HG03025 (cell line): ENCODE results near the gene ITGA3.

Experiments
- ATAC-seq: cut with Tn5 transposase; IDR thresholded peaks from one replicate; pipeline ENCODE4 v1.9.1; 2021; ENCODE audit warnings: mild to moderate bottlenecking, moderate library complexity; ENCODE audit not compliant: unreplicated experiment, low FRiP score

The ITGA3 gene

DNA sequence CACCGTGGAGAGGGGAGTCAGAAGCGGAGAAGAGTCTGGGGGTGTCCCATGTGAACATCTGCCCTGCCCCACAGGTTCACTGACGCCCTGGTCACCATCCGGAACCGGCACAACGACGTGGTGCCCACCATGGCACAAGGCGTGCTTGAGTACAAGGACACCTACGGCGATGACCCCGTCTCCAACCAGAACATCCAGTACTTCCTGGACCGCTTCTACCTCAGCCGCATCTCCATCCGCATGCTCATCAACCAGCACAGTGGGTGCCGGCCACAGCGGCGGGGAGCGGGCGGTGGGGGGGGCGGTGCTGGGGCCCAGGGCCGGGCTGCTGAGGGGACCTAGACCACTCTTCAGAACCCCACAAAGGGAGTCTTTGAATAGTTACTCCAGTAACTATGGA lies 49.9 kb downstream of the ITGA3 start:
- no peak for ATAC-seq

DNA sequence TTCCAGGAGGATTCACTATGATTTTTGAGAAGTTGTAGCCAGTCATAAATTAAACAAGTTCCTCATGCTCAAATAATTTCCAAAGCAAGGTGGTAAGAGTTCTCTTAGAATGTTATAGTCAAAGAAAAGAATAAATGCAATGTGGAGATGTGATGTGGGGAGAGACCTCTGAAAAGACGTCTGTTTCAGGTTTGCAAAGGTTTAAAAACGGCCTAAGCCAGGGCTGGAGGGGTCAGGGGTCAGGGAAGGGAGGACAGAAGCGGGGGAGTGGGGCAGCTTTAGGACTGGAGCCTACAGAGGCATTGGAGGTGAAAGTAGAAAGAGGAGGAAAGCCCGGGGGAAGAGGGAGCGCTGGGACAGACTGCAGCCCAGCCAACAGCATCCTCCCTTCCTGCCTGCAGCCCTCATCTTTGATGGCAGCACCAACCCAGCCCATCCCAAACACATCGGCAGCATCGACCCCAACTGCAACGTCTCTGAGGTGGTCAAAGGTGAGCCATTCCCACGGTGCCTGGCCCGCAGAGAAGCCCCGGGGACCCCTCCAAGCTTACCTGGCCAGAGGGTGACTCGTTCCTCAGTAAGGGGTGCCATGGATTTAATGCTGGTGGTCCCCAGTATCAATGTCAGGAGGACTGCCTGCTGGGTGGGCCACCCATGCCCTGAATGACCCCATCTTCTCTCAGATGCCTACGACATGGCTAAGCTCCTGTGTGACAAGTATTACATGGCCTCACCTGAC lies 50.7 kb downstream of the ITGA3 start:
- ATAC-seq: no peak

DNA sequence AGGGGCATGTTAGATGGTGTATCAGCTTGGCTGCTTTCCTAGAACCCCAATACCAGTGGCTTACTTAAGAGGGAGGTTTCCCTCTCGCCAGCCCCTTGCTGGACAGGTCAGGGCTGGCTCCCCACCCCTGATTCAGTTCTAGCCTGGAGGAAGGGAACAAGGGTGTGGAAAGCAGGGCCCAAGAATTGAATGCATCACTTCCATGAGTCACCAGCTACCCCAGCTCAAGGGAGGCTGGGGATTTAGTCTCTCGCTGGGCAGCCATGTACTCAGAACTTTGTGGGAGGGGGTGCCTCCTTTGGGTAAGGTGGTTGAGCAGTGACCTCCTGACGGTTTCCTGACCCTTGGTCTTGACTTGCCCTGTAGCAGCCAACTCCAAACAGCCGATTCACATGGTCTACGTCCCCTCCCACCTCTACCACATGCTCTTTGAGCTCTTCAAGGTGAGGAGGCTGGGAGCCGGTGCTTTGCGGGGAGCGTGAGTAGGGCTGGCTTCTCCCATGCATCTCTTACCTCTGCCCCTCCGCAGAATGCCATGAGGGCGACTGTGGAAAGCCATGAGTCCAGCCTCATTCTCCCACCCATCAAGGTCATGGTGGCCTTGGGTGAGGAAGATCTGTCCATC lies 52.0 kb downstream of the ITGA3 start:
- ATAC-seq: no peak

DNA sequence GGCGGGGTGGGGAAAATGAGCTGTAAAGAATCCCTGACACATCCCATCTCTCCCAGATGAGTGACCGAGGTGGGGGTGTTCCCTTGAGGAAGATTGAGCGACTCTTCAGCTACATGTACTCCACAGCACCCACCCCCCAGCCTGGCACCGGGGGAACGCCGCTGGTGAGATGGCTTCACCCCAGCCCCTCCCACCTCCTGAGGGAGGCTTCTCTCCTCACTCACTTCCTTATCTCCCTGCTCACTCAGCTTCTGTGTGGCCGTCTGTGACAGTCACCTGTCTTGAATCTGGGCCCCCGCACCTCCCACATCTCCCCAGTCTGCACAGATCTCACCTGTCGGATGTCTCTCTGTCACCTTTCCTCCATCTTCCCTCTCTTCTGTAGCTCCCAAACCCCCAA lies 52.6 kb downstream of the ITGA3 start:
- no peak for ATAC-seq

DNA sequence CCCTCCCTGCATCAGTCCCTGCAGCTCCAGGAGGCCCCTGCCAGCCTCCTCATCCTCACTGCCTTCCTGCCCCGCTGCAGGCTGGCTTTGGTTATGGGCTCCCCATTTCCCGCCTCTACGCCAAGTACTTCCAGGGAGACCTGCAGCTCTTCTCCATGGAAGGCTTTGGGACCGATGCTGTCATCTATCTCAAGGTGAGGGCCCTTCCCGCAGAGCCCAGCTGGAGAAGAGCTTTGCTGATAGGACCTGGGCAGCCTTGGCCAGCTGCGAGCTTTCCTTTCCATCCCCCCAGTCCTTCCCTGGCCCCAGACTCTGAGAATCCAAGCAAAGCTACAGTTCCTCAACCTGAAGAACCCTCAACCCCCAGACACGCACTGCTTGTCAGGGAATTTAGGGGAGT lies 53.3 kb downstream of the ITGA3 start:
- no peak for ATAC-seq

DNA sequence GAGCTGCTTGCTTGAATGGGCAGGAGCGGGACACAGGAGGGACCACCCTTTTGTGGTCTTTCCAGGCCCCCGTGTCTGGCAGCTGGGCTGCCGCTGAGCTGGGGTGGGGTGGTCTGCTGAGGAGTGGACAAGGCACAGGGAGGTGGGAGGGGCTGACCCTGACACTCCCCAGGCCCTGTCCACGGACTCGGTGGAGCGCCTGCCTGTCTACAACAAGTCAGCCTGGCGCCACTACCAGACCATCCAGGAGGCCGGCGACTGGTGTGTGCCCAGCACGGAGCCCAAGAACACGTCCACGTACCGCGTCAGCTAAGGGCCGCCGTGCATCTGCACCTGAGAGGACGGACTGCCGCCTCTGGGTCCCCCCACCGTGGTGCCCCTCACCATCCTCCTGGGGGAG lies 53.9 kb downstream of the ITGA3 start:
- no peak for ATAC-seq

DNA sequence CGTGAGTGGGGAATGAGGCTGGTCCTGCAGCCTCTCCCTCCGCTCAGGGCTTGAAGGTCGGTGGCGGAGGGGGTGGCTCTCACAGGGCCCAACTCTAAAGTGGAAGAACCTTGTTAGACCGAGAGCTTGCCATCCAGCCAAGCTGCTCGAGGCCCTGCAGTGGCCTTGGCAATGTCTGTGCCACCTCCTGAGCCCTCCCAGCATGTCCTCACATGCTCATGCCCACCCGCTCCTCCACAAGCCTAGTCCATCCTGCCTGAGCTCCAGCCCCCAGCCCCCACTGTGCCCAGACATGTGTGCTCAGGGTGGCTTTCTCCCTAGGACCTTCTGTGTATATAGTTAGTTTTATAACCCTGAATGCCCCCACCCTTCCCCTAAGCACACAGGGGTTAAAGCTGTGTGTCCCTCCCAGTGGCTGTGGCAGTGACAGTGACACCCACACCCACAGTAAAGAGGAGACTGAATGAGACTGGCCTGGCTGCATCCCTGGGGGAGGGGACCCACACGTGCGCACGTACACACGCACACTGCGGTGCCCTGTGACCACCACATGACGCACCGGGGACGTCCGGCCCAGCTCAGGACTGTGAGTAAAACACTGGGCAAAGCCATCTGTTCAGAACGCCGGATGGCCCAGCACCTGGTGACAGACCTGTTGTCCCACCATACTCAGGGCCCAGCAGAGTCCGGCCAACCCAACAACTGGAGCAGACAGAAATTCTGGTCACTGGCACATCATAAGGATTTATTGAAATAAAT lies 54.9 kb downstream of the ITGA3 start:
- no peak for ATAC-seq

DNA sequence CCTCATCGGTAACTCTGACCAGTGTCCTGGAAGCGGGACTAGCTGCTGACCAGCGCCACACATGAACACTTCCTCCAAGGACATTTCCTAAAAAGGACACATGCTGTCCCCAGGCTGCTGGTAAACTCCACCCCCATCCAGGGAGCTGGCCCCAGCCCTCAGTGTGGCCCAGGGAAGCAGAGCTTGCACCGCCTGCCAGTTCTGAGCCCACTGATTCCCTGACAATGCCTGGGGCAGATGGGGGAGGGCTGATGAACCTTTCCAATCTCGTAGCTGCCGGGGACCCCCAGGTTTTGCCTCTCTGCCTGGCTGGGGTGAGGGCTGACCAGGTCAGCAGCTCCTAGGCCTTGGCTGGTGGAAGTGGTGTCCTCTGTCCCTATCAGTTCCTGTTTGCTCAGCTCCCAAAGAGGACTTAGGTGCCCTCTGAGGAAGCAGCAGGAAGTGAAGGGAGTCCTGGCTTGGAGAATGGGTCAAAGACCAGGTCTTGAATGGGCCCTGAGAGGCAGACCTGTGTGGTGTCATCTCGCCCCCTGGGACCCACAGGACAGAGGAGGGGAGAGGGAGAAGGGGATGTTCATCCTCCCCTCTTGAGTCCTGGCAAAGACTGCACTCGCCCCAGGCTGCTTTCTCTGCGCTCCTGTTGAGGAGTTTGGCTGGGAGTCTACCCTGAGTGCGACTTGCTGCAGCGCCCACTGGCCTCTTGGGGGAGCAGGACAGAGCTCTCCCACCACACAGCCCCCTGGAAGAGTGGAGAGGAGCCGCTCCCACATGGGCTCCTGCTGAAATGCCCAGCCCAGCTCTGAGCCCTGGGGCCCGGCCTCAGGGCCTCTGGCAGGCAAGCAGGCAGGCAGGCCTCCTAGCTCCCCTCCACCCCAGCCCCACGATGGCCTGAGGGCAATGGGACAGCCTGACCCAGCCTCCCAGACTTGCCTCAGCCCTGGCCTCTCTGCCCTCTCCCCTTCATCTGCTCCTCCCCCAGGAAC lies 56.1 kb downstream of the ITGA3 start:
- no peak for ATAC-seq

DNA sequence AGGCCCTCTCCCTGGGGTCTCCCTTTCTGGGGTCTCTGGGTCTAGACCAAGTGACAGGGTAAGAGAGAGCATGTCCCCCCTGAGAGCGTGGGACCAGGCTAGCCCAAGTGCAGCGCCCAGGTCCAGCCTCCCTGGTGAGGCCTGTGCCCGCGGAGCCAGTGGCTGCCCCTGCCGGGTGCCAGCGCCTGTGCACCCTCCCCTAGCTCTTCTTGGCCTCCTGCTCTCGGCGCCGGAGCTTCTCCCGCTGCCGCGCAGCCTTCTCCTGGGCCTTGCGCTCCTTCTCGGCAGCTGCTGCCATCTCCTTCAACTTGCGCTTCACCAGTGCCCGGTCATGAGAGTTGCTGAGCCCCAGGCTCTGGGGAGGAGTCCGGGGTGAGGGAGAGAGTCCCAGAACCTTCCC lies 56.8 kb downstream of the ITGA3 start:
- ATAC-seq: no peak

DNA sequence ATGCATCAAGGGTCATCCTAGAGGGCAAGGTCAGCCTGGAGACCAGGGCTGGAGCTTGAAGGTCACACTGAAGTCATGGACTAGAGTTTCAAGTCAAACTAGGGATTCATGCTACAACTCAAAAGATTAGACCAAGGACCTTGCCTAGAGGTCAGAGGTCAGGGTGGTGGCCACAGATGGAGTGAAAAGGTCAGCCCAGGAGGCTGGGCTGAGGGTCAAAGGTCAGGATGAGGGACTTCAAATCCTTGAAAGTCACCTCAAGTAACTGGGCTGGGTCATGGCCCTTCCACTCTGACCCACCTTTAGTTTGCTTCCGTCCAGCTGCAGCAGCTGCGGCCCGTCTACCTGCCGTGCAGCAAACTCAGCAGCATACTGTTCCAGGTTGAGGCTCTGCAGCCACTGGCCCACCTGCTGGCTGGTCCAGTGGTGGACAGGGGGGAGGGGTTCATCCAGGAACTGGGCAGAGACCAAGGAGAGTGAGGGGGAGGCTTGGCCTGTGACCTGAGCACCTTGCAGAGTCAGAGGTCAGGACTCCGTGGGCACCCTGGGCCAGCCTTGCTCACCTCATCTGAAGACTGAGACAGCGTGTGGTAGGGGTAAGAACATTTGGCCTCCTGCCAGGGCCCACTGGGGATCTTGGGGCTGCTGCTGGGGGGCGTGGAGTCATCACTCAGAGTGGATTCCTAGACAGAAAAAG lies 57.9 kb downstream of the ITGA3 start:
- ATAC-seq: no peak

DNA sequence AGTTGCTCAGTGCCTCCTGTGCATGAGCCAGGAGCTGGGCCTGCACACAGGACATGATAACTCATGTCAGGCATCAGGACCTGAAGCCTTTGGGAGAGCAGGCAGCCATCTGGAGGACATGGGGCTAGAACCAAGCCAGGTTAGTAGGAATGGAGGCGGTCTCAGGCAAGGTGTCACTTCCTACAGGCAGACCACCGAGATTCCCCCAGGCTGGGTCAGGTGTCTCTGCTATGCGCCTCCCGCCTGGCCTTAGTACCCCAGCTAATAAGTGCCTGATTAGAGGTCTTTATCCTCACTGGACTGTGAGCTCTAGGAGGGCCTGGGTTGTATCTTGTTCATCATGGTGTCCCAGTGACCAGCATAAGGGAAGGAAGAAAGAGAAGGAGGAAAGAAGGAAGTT lies 58.5 kb downstream of the ITGA3 start:
- ATAC-seq: no peak

DNA sequence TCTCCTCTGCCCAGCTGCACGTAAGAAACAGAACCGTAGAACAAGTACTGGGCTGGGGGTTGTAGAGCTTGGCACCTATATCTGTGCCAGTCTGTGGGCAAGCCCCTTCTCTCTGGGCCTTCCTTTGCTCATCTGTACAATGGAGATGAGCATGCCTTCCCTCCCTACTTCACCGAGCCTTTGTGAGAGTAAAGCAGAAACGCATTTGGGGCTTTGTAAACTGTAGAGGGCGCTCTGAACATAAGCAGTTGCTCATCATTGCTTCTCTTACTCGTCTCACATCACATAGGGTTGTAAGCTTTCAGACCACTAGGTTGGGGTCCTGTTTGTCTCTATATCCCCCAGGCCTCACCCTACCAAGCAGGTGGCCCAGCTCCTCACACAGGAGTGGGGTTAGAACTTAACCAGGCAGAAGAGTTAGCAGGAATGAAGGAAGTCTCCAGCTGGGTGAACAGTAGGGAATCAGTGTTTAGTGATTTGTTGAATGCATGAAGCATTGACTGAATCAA lies 59.0 kb downstream of the ITGA3 start:
- no peak for ATAC-seq

DNA sequence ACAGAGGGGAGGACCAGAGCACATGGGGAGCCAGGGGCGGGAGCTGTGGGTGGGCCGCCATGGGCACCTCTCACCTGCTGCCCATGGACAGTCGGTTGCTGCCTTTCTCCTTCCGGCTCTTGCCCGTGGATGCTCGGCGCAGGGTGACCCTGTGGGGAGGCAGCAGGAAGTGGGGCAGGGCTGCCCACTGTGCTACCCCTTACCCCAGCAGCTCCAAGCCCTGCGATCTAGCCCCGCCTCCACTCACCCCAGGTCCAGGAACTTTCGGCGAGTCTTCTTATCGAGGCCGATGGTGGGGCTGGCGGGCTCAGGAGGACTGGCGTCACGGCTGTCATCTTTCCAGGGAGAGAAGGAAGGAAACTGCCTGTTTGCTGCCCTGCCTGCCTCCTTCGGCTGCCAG lies 59.8 kb downstream of the ITGA3 start:
- no peak for ATAC-seq

DNA sequence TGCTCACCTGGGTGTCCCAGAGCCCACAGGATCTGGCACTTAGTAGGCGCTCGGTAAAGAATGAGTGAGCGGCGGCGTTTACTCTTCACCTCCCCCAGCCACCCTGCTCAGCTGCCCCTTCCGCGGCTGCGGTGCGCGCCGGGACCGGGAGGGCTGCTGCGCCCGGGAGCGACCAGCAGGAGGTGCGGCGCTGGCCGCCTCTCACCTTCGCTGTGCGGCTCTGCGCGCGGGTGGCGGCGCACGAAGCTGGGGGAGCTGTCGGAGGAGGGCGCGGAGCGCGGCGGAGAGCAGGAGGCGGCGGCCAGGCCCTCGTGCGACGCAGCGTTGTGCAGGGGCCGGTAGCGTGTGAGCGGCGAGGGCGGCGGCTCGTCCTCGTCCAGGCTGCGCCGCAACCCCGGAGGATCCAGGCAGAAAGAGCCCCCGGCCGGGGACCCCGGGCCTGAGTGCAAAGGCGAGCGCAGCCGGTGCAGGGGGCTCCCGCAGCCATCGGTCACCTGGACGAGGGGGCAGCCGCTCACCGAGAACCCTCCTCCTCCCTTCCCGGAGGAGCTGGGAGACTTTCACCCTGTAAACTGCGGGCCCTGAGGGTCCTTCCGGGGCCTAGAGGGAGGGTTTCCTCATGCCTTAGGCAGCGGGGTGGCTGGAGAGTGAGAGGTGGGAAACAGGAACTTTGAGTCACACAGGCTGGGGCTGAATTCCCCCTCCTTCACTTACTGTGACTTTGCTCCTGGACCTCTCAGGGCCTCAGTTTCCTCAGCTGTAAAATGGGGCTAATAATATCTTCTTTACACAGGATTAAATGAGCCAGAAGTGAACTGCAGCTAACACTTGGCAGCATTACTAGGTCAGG lies 61.5 kb downstream of the ITGA3 start:
- ATAC-seq: no peak

DNA sequence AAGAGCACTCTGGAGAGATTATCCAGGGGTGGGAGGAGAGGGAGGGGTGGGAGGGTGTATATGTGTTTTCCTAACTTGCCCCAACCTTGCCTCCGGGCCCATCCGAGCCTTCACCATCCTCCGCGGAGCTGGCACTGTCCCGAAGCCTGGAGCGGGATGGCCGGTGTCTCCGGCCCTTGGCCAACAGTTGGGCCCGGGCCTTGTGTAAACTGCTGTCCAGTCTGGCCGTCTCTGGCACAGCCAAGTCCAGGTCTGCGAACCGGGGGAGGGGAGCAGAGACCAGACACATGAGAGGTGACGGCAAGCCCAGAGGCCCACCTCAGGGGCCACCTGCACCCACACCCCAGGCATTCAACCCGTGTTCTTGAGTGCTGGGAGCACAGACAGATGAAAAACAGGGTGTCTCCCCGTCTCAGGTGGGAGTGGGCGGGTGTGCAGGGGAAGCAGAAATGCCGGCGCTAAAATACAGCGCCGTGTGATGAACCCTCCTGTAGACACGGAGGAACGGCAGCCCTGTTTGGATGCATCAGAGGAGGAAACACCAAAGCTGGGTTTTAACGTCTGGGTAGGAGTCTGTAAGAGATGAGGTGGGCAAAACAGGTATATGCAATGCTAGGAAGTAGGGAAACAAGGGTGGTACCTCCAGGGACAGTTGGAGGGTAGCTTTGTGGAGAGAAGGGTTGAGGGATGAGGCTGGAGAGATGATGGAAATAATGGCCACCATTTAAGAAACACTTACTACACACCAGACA lies 62.3 kb downstream of the ITGA3 start:
- ATAC-seq: no peak

DNA sequence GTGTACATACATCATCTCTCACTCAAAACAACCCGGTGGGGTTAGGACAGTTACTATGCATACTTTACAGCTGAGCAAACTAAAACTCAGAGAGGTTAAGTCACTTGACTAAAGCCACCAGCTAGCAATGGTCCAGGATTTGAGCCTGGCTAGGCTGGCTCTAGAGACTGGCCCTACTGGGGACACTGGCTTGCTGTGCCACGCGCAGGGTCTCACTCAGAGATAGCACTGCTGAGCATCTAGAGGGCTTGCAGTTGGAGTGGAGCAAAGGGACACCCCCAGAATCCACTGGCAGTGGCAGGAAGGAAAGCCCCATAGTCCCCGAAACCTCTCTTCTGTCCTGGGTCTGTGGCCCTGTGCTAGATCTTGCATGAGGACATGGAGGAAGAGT lies 62.9 kb downstream of the ITGA3 start:
- no peak for ATAC-seq

DNA sequence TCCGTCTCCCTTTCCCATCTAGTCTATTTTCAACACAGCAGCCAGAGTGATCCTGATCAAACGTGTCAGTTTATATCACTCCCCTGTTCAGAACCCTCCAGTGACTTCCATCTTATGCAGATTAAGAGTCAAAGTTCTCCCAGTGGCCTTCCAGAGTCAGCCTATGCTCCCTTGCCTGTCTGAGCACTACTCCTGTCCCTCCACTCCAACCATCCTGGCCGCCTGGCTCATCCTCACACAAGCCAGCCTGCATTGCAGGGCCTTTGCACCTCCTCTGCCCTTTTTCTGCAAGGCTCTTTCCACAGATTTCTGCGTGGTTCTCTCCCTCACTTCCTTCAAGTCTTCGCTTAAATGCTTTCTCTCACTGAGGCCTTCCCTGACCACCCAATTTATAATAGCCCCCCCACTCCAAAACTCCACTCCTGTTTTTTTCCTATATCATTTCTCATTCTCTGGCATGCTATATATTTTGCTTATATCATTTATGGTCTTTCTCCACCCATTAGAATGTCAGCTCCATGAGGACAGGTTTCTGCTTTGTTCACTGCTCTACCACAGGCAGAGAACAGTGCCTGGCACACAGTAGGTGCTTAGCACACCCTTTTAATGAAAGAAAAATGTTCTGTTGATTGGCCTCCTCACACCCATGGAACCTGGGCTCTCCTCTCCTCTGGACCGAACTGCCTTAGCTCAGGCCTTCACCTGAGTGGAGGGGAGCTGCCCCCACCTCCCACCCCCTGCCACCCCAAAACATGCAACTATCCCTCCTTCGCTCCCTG lies 64.8 kb downstream of the ITGA3 start:
- no peak for ATAC-seq
